ENCODE data around the gene DOCK3.
"Not testable (repeated sequence)": the region's sequence is repeated elsewhere in the genome, so short reads cannot be mapped to it uniquely, and the experiment has no call there.

Gene DOCK3

GRCh38 chr3:50652709-50653108, 22.0 kb upstream of the DOCK3 start:
- DNase-seq = no peak

GRCh38 chr3:50653937-50654595, 20.7 kb upstream of the DOCK3 start:
- DNase-seq = no peak

GRCh38 chr3:50655009-50655830, 19.5 kb upstream of the DOCK3 start:
- DNase-seq = no peak

GRCh38 chr3:50656417-50657195, 18.1 kb upstream of the DOCK3 start:
- no peak for DNase-seq

GRCh38 chr3:50657407-50657806, 17.3 kb upstream of the DOCK3 start:
- no peak for DNase-seq

GRCh38 chr3:50657816-50658215, 16.9 kb upstream of the DOCK3 start:
- DNase-seq = no peak

GRCh38 chr3:50658416-50658815, 16.3 kb upstream of the DOCK3 start:
- DNase-seq = no peak

GRCh38 chr3:50658831-50659230, 15.9 kb upstream of the DOCK3 start:
- no peak for DNase-seq

- no peak for DNase-seq
Measured at GRCh38 chr3:50660386-50660785, 14.3 kb upstream of the DOCK3 start.

- no peak for DNase-seq
Measured at GRCh38 chr3:50661321-50661837, 13.3 kb upstream of the DOCK3 start.

- DNase-seq = no peak
Measured at GRCh38 chr3:50662408-50662807, 12.3 kb upstream of the DOCK3 start.

GRCh38 chr3:50665081-50665840, 9.5 kb upstream of the DOCK3 start:
- no peak for DNase-seq

- not testable (repeated sequence) for DNase-seq
Measured at GRCh38 chr3:50665841-50666115, 8.9 kb upstream of the DOCK3 start.

- DNase-seq = no peak
Measured at GRCh38 chr3:50666837-50667236, 7.9 kb upstream of the DOCK3 start.

- DNase-seq = no peak
Measured at GRCh38 chr3:50671331-50671730, 3.4 kb upstream of the DOCK3 start.

GRCh38 chr3:50672656-50673055, 2.1 kb upstream of the DOCK3 start:
- no peak for DNase-seq

- no peak for DNase-seq
Measured at GRCh38 chr3:50673931-50674330, 796 bp upstream of the DOCK3 start.

GRCh38 chr3:50675179-50676030, 678 bp downstream of the DOCK3 start:
- DNase-seq = no peak

GRCh38 chr3:50676031-50676705, 1.4 kb downstream of the DOCK3 start:
- DNase-seq = no peak

GRCh38 chr3:50687127-50687751, 12.5 kb downstream of the DOCK3 start:
- no peak for DNase-seq

- no peak for DNase-seq
Measured at GRCh38 chr3:50687916-50688315, 13.2 kb downstream of the DOCK3 start.

Measured in COR-L47 (cell line).